ENCODE measurements around the gene MAP3K20.

MAP3K20 gene

GRCh38 chr2:173210270-173211196 is 134.9 kb downstream of the MAP3K20 start:
- DNase-seq: no peak

- no peak for DNase-seq
Observed at GRCh38 chr2:173213181-173213580, 137.5 kb downstream of the MAP3K20 start.

DNA sequence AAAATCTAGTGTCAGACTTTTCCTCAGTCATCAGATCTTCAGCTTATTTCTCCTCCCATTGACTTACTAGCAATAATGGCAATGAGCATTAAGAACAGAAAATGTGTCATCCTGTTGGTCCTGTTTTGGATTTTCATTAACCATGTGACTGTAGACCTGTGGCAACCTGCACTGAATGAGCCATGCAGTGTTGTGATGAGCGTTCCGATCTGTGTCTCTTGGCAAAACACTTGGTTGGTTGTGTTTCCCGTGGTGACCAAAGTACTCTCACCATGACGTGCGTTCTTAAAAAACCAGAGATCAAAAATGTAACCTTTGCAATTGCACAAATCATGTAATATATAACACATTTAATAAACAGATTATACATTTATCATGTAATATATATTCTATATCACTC is 138.6 kb downstream of the MAP3K20 start:
- no peak for DNase-seq

GRCh38 chr2:173215316-173215715 is 139.7 kb downstream of the MAP3K20 start:
- DNase-seq: no peak

DNA sequence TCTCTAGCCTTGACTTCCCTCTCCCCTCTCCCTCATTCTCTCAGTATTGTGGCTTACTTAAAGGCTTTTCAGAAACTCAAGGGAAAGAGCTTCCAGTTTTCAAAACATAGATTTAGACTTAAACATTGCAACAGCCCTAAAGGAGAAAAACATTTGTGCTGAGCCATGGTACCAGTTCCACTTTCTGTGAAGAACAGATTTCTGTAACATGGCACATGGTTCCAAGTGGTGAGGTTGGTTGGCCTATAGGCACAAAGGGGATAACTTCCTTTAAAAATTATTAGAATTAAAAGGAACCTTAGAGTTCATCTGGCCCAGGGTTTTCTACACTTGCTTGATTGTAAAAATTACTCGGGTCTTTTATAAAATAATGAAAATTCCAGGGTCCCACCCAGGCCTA is 140.4 kb downstream of the MAP3K20 start:
- DNase-seq: no peak

- DNase-seq: no peak
Observed at GRCh38 chr2:173216668-173217067, 141.0 kb downstream of the MAP3K20 start.

DNA sequence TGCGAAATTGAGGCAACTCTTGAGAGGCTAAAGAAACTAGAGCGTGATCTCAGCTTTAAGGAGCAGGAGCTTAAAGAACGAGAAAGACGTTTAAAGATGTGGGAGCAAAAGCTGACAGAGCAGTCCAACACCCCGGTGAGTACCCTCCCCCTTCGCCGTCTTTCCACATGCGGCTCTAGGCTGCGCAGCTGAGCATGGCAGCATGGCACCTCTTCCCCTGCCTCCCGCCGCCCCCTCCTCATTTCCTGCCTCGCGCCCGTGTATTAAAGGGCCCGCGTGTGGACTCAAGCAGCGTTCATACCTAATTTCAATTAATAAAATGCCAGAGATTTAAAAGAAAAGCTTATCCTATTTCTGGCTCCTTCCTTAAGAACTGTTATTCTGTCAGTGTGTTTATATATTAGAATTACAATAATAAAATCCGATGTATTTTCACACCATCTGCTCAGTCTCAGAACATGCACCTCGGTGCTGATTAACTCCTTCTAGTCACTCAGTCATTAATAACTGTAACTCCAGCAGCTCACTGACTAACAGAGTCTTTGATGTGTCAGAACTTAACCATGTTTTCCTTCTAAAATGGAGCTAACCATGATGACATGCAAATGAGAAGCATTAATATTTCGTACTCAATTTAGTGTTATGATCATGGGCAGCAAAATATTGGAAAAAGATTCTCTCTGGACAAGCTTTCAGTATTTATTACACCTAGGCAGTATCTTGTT is 141.6 kb downstream of the MAP3K20 start:
- DNase-seq: no peak

DNA sequence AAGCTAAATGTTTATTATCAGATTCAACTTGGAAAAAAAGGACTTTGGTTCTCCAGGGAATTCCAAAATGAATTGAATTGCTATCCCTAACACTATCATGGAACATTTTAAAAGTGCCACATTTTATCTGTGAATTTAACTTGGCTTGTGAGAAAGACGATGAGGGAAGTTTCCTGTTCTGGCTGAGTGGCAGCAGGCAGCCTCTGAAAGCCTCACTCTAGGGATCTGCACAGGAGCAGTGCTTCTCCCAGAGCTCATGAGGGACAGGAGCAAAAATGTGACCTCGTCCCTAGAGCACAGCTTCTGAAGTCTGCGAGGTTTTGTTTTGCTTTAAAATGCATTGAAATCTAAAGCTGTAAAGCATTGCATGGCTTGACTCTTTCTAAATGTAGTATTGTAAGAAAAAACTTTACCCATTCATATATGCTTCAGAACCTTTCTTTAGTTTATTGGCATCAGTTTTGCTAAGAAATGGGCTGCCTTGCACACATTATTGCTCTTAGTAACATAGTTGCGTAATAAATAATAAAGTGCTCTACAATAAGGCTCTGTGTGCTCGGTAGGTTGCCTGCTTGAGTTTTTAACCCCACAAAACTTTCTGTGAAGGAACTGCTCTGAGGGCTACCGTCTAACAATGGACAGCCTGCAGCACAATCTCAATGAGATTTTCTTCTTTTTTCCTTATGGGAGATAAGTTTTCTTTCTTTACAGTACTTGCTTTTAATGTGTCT is 142.8 kb downstream of the MAP3K20 start:
- DNase-seq: no peak

GRCh38 chr2:173221132-173221695 is 145.6 kb downstream of the MAP3K20 start:
- no peak for DNase-seq

DNA sequence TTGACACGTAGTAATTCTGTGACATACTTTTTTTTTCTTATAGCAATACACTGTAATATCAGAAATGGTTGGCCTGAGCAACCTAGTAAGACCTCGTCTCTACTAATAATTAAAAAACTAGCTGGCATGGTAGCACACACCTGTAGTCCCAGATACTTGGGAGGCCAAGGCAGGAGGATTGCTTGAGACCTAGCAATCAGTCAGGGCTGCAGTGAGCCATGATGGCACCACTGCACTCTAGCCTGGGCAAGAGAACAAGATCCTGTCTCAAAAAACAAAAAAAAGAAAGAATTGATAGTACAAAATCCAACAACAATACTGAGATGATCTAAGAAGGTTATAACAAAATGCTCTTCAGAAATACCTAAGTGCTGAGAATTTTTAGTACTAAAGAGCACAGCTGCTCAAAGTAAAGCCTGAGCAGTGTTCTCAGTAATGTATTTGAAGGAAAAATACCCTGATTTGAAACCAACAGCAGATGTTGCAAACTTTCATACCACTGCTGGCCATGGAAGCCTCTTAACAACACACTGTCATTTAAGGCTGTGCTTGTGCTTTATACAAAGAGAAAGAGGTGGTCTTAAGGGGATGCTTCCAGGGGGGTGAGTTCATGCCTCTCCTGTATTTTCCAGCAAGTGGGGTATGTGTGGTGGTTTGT is 146.4 kb downstream of the MAP3K20 start:
- DNase-seq: no peak

DNA sequence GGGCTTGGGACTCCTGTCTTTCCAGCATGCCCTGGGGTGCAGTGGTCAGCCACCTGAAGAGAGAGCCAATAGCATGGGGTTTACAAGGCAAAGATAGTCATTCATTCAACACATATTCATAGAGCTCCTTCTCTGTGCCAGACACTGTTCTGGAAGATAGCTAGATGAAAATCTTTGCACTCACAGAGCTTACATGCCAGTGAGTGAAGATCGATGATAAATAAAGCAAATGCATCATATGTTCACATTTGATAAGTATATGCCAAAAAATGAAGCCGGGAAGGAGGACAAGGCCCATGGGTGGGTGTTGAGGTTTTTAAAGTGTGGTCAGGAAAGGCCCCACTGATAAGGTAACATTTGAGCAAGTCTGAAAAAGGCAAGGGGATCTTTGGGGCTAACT is 148.2 kb downstream of the MAP3K20 start:
- DNase-seq: no peak

DNA sequence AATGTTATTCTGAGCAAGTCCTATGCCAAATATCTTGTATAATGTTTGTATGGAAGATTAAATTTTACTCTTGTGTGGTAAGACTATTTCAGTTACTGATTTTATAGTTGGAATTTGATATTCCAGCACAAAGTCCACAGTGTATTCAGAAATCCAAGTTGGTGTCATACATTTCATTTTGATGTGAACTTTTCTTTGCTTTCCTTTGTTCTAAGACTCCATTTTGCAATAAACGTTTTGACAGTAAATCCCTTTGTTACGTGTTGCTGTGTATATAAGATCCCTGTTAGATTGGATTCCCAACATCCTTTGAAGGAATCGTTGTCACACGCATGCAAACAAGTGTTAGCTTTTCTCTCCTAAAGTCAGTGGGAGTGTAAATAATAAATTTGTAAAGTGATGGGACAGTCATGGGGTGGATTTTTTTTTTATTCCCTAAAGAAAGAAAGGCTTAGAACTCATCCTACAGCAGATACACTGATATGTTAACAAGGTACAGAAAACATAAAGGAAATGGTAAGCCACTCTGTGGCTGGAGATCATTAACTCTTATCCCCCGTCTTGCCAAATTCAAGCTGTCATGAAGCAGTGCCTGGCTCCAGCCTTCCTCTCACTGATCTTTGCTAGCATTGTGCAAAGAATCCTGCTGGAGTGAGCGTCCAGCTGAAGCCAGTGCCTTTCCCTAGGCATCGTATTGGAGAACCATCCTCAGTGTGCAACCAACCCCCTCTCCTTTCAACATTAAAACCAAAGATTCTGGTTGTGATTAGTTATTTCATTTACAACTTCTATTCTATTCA is 151.5 kb downstream of the MAP3K20 start:
- no peak for DNase-seq

DNA sequence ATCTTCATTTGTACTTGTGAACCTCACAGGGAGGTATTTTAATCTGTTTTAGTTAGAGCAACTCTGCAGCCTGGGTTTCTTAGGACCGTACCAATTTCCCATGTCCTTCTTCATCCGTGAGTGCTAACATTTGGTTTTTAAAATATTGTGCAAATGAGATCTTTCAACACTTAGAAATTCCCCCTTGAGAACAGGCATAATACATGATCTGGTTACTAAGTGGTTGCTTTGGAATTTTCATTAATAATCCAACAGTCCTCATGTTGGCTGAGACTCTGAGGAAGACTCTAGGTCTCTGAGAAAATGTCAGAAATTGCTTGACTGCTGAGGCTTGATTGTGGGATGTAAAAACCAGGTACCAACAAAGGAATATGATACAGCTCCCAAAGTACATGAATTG is 153.4 kb downstream of the MAP3K20 start:
- DNase-seq: no peak

DNA sequence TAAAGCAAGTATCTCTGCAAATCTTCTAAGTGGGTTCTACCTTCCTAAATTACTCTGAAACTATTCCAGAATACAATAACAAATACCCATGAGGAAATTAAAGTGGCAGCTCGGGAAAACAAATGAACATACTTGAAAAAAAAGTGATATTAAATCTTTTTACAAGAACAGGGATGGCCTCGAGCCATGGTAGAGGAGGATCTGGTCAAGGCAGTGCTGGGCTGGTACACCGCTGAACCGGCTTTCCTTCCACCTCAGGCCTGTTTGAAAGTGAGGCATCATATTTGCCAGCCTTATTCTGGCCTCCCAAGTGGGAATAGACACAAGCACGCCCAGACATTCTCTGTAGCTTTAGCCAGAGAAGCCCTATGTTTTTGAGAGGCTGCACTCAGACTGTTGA is 154.5 kb downstream of the MAP3K20 start:
- DNase-seq: no peak

- DNase-seq: no peak
Observed at GRCh38 chr2:173231042-173231441, 155.4 kb downstream of the MAP3K20 start.

GRCh38 chr2:173231465-173231864 is 155.8 kb downstream of the MAP3K20 start:
- DNase-seq: no peak

GRCh38 chr2:173232956-173233744 is 157.5 kb downstream of the MAP3K20 start:
- no peak for DNase-seq

DNA sequence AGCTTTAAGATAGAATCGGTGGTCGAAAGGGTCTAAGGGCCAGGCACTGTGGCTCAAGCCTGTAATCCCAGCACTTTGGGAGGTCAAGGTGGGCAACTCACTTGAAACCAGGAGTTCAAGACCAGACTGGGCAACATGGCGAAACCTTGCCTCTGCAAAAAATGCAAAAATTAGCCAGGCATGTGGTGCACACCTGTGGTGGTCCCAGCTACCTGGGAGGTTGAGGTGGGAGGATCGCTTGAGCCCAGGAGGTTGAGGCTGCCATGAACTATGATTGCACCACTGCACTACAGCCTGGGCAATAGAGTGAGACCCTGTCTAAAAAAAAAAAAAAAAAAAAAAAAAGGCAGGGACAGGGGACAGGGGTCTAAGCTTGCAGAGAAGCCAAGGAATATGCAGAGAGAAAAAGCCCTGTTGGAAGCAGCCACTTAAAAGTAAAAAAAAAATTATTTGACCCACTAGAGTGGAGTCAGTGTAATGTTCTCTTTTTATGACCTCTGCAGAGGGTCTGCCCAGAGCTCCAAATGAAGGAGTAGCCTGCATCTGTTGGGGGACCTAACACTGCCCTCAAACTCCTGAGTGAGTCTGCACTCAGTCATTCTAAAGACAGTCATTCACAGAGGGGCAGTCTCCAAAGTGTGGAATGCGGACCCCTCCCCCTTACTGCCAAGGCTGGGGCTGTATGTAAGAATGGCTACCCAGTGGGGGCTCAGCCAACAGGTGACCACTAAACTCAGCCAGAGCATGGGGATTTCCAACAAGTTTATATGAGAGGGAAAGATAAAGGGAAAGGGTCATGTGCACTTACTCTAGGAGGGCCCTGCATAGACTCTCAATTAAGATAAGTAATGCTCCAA is 160.5 kb downstream of the MAP3K20 start:
- DNase-seq: no peak

GRCh38 chr2:173238385-173238784 is 162.7 kb downstream of the MAP3K20 start:
- no peak for DNase-seq

- DNase-seq: no peak
Observed at GRCh38 chr2:173238831-173239230, 163.2 kb downstream of the MAP3K20 start.
